Islet of Langerhans (tissue), 1 donor: ENCODE measurements around the gene ACP2.

Experiments used
- FAIRE-seq: peaks from one replicate; lab custom pipeline; 2011; peaks lifted over from hg19 to GRCh38; lab: Jason Lieb, UNC

ACP2 gene

GRCh38 chr11:47269002-47269828, 20.6 kb upstream of the ACP2 start:
- no peak for FAIRE-seq

GRCh38 chr11:47268448-47269001, 19.9 kb upstream of the ACP2 start:
- no peak for FAIRE-seq

GRCh38 chr11:47267876-47268275, 19.3 kb upstream of the ACP2 start:
- FAIRE-seq, result no peak

- no peak for FAIRE-seq
Measured at GRCh38 chr11:47264521-47264920, 15.9 kb upstream of the ACP2 start.

- FAIRE-seq, result no peak
Measured at GRCh38 chr11:47264119-47264518, 15.5 kb upstream of the ACP2 start.

GRCh38 chr11:47261291-47261800, 12.7 kb upstream of the ACP2 start:
- no peak for FAIRE-seq

- FAIRE-seq, result no peak
Measured at GRCh38 chr11:47260366-47260765, 11.8 kb upstream of the ACP2 start.

- FAIRE-seq, result no peak
Measured at GRCh38 chr11:47259232-47259977, 10.8 kb upstream of the ACP2 start.

- FAIRE-seq, result no peak
Measured at GRCh38 chr11:47258317-47258902, 9.8 kb upstream of the ACP2 start.

GRCh38 chr11:47257517-47258316, 9.1 kb upstream of the ACP2 start, which contains the start of gene NR1H3:
Gene NR1H3 (plus strand): TSS chr11:47257996. CDS start chr11:47259217, 1,221 bp downstream.
- FAIRE-seq, result no peak

GRCh38 chr11:47257177-47257516, 8.5 kb upstream of the ACP2 start:
- no peak for FAIRE-seq

- FAIRE-seq, result no peak
Measured at GRCh38 chr11:47256374-47256773, 7.8 kb upstream of the ACP2 start.

GRCh38 chr11:47254386-47254785, 5.8 kb upstream of the ACP2 start:
- no peak for FAIRE-seq

- no peak for FAIRE-seq
Measured at GRCh38 chr11:47253660-47254059, 5.0 kb upstream of the ACP2 start.

GRCh38 chr11:47251751-47252150, 3.1 kb upstream of the ACP2 start:
- FAIRE-seq, result no peak

GRCh38 chr11:47249378-47249715, 733 bp upstream of the ACP2 start:
- no peak for FAIRE-seq

- no peak for FAIRE-seq
Measured at GRCh38 chr11:47248304-47248663, 330 bp downstream of the ACP2 start.

- no peak for FAIRE-seq
Measured at GRCh38 chr11:47247502-47247901, 1.1 kb downstream of the ACP2 start.

GRCh38 chr11:47245611-47246357, 2.8 kb downstream of the ACP2 start:
- no peak for FAIRE-seq

GRCh38 chr11:47244448-47245350, 3.9 kb downstream of the ACP2 start:
- no peak for FAIRE-seq
